Kidney epithelial cell (primary cell): Measurements from ENCODE around the gene NEBL. TPM values are rescaled to one million over a fixed set of nuclear protein-coding genes. Genes with fewer than 3 reads are reported as not detected.

ENCODE experiments used
- DNase-seq: peaks from one replicate; pipeline ENCODE4 v3.0.0-alpha.2; 2010; ENCODE audit warnings: low read depth
- H3K27me3 ChIP-seq: 2 replicates; pipeline ENCODE4 v1.6.0; 2011; ENCODE audit warnings: low read length; ENCODE audit not compliant: control insufficient read depth, insufficient read depth
- H3K36me3 ChIP-seq: 2 replicates; pipeline ENCODE4 v1.5.1; 2011; ENCODE audit warnings: low read length; ENCODE audit not compliant: control insufficient read depth, insufficient read depth
- H3K4me3 ChIP-seq: 2 replicates; pipeline ENCODE4 v1.5.1; 2011; ENCODE audit warnings: low read depth, mild to moderate bottlenecking, control low read depth, low read length
- total RNA-seq: library from RNA; depleted of rRNA; stranded (reverse); fragments of >200 nt; gene quantifications from 2 replicates; pipeline ENCODE4 v1.2.3, GENCODE V29; 2015
- TF ChIP-seq, protein P1 (sequence below): IDR thresholded peaks from 2 replicates; pipeline ENCODE4 v1.5.1; 2011; ENCODE audit warnings: mild to moderate bottlenecking, moderate library complexity, low read length, control low read depth, inconsistent platforms; ENCODE audit not compliant: insufficient read depth, poor library complexity, severe bottlenecking

The NEBL gene
- total RNA-seq, 1 donor from 2014 or later, result 6.9 TPM

GRCh38 chr10:20740120-20740519 is 157.0 kb downstream of the NEBL start:
- Histone ChIP-seq H3K4me3 (no peak overlapping the region), H3K36me3 (no peaks in the 10 kb centered on the region), H3K27me3 (no peaks in the 10 kb centered on the region)
- TF ChIP-seq, protein P1, sequence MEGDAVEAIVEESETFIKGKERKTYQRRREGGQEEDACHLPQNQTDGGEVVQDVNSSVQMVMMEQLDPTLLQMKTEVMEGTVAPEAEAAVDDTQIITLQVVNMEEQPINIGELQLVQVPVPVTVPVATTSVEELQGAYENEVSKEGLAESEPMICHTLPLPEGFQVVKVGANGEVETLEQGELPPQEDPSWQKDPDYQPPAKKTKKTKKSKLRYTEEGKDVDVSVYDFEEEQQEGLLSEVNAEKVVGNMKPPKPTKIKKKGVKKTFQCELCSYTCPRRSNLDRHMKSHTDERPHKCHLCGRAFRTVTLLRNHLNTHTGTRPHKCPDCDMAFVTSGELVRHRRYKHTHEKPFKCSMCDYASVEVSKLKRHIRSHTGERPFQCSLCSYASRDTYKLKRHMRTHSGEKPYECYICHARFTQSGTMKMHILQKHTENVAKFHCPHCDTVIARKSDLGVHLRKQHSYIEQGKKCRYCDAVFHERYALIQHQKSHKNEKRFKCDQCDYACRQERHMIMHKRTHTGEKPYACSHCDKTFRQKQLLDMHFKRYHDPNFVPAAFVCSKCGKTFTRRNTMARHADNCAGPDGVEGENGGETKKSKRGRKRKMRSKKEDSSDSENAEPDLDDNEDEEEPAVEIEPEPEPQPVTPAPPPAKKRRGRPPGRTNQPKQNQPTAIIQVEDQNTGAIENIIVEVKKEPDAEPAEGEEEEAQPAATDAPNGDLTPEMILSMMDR, result no peak
- no peak for DNase-seq

- H3K36me3 ChIP-seq, result no peaks in the 10 kb centered on the region
- TF ChIP-seq, protein P1, result no peak
- H3K4me3 ChIP-seq, result no peak overlapping the region
- no peaks in the 10 kb centered on the region for H3K27me3 ChIP-seq
- no peak for DNase-seq
Measured at GRCh38 chr10:20737107-20737506, 160.0 kb downstream of the NEBL start.
